DOHH2 (cell line): ENCODE data around the gene EPGN.

Experiments used
- EZH2phosphoT487 ChIP-seq: fragments of 200-600 bp; sonication (generic); IDR thresholded peaks from 2 replicates; pipeline ENCODE4 v1.6.1; 2017; ENCODE audit warnings: borderline replicate concordance, mild to moderate bottlenecking, antibody characterized with exemption, low read length, moderate library complexity, mixed read lengths
- TF ChIP-seq, protein P1 (sequence below): fragments of 200-600 bp; sonication (generic); IDR thresholded peaks from one replicate; pipeline ENCODE4 v1.5.1; 2014; ENCODE audit warnings: antibody characterized with exemption, mild to moderate bottlenecking, low read depth, low read length; ENCODE audit not compliant: poor library complexity, severe bottlenecking

DNA sequence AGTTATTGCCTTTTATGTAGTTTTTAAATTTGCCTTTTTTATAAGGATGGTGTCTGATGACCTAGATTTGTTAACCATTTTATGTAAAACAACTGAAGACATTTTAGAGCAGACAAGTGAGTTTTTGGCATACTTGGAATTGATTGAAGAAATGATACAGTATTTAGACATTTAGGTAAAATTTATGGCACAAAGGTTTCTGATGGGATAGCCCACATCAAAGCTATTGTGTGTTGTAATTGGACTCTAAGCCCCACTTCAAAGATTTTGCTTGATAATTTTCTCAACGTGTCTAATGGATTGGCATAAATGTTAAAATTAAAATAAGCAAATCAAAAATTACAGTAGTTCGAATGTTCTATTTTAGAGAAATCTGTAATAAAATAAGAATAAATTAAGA, 17.6 kb downstream of the EPGN start:
- TF ChIP-seq, protein P1, sequence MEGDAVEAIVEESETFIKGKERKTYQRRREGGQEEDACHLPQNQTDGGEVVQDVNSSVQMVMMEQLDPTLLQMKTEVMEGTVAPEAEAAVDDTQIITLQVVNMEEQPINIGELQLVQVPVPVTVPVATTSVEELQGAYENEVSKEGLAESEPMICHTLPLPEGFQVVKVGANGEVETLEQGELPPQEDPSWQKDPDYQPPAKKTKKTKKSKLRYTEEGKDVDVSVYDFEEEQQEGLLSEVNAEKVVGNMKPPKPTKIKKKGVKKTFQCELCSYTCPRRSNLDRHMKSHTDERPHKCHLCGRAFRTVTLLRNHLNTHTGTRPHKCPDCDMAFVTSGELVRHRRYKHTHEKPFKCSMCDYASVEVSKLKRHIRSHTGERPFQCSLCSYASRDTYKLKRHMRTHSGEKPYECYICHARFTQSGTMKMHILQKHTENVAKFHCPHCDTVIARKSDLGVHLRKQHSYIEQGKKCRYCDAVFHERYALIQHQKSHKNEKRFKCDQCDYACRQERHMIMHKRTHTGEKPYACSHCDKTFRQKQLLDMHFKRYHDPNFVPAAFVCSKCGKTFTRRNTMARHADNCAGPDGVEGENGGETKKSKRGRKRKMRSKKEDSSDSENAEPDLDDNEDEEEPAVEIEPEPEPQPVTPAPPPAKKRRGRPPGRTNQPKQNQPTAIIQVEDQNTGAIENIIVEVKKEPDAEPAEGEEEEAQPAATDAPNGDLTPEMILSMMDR, result no peak
- TF ChIP-seq EZH2phosphoT487, result no peak
